Osteoblast (primary cell): Measurements from ENCODE around the gene SDC1. TPM values are rescaled to one million over a fixed set of nuclear protein-coding genes. Genes with fewer than 3 reads are reported as not detected.

Experiments
- DNase-seq: peaks from one replicate; pipeline ENCODE4 v3.0.0; 2011; ENCODE audit warnings: low spot score, mixed read lengths; ENCODE audit not compliant: insufficient read length; ENCODE audit errors: missing footprints
- H2AFZ ChIP-seq: 2 replicates; pipeline ENCODE4 v1.6.0; 2011; ENCODE audit warnings: mild to moderate bottlenecking, low read length
- H3K27ac ChIP-seq: 2 replicates; pipeline ENCODE4 v1.5.1; 2011; ENCODE audit warnings: mild to moderate bottlenecking, low read depth, low read length, moderate library complexity
- H3K27me3 ChIP-seq: 2 replicates; pipeline ENCODE4 v1.6.0; 2012; ENCODE audit warnings: mild to moderate bottlenecking, control low read depth, inconsistent platforms, low read length, moderate library complexity; ENCODE audit not compliant: insufficient read depth
- H3K36me3 ChIP-seq: 2 replicates; pipeline ENCODE4 v1.5.1; 2011; ENCODE audit warnings: mild to moderate bottlenecking, low read length, control low read depth, moderate library complexity; ENCODE audit not compliant: insufficient read depth
- H3K4me1 ChIP-seq: 2 replicates; pipeline ENCODE4 v1.5.1; 2011; ENCODE audit warnings: mild to moderate bottlenecking, low read length, control low read depth, moderate library complexity; ENCODE audit not compliant: insufficient read depth
- H3K4me2 ChIP-seq: 2 replicates; pipeline ENCODE4 v1.6.0; 2011; ENCODE audit warnings: mild to moderate bottlenecking, low read length; ENCODE audit not compliant: insufficient read depth
- H3K4me3 ChIP-seq: fragments of 200-600 bp; sonication (generic); 3 replicates; pipeline ENCODE4 v1.5.1; 2012; ENCODE audit warnings: mild to moderate bottlenecking, low read length, inconsistent platforms; ENCODE audit not compliant: insufficient read depth
- H3K79me2 ChIP-seq: 2 replicates; pipeline ENCODE4 v1.6.0; 2012; ENCODE audit warnings: mild to moderate bottlenecking, low read length, control low read depth, inconsistent platforms; ENCODE audit not compliant: insufficient read depth
- H3K9me3 ChIP-seq: 2 replicates; pipeline ENCODE4 v1.5.1; 2011; ENCODE audit warnings: low read depth, low read length, control low read depth
- H4K20me1 ChIP-seq: 2 replicates; pipeline ENCODE4 v1.6.0; 2012; ENCODE audit warnings: mild to moderate bottlenecking, low read length, control low read depth; ENCODE audit not compliant: insufficient read depth
- CTCF ChIP-seq: IDR thresholded peaks from 2 replicates; pipeline ENCODE4 v1.5.1; 2011; ENCODE audit warnings: mild to moderate bottlenecking, low read depth, low read length, moderate library complexity; ENCODE audit errors: extremely low read depth
- total RNA-seq: library from RNA; depleted of rRNA; stranded (reverse); fragments of >200 nt; gene quantifications from 2 replicates; pipeline ENCODE4 v1.2.3, GENCODE V29; 2012

SDC1 gene
- total RNA-seq, 1 donor: 7.6 TPM

- Histone ChIP-seq H3K79me2 (no peaks in the 10 kb centered on the region), H3K36me3 (no peaks in the 10 kb centered on the region), H4K20me1 (no peaks in the 10 kb centered on the region), H3K27ac (no peak overlapping the region), H3K4me3 (no peak overlapping the region), H3K4me2 (no peak overlapping the region), H3K9me3 (no peaks in the 10 kb centered on the region), H2AFZ (no peak overlapping the region), H3K4me1 (peaks cover 3% of the 10 kb centered on the region), H3K27me3 (no peaks in the 10 kb centered on the region)
- DNase-seq: no peak
- TF ChIP-seq CTCF: no peak
Observed at GRCh38 chr2:20203521-20204225, 21.3 kb downstream of the SDC1 start.

GRCh38 chr2:20203072-20203471 lies 21.9 kb downstream of the SDC1 start:
- no peaks in the 10 kb centered on the region for H3K79me2 ChIP-seq
- no peak overlapping the region for H3K27ac ChIP-seq
- DNase-seq: no peak
- H3K4me1 ChIP-seq: no peaks in the 10 kb centered on the region
- H4K20me1 ChIP-seq: no peaks in the 10 kb centered on the region
- H3K4me2 ChIP-seq: no peak overlapping the region
- TF ChIP-seq CTCF: no peak
- no peaks in the 10 kb centered on the region for H3K27me3 ChIP-seq
- H2AFZ ChIP-seq: no peak overlapping the region
- no peaks in the 10 kb centered on the region for H3K36me3 ChIP-seq
- no peaks in the 10 kb centered on the region for H3K9me3 ChIP-seq
- no peak overlapping the region for H3K4me3 ChIP-seq

- Histone ChIP-seq H3K27me3 (no peaks in the 10 kb centered on the region), H4K20me1 (no peaks in the 10 kb centered on the region), H2AFZ (no peak overlapping the region), H3K4me1 (no peaks in the 10 kb centered on the region), H3K4me3 (no peak overlapping the region), H3K36me3 (no peaks in the 10 kb centered on the region), H3K79me2 (no peaks in the 10 kb centered on the region), H3K9me3 (no peaks in the 10 kb centered on the region), H3K4me2 (no peak overlapping the region), H3K27ac (no peak overlapping the region)
- DNase-seq: no peak
- TF ChIP-seq CTCF: no peak
Observed at GRCh38 chr2:20201671-20202070, 23.3 kb downstream of the SDC1 start.

DNA sequence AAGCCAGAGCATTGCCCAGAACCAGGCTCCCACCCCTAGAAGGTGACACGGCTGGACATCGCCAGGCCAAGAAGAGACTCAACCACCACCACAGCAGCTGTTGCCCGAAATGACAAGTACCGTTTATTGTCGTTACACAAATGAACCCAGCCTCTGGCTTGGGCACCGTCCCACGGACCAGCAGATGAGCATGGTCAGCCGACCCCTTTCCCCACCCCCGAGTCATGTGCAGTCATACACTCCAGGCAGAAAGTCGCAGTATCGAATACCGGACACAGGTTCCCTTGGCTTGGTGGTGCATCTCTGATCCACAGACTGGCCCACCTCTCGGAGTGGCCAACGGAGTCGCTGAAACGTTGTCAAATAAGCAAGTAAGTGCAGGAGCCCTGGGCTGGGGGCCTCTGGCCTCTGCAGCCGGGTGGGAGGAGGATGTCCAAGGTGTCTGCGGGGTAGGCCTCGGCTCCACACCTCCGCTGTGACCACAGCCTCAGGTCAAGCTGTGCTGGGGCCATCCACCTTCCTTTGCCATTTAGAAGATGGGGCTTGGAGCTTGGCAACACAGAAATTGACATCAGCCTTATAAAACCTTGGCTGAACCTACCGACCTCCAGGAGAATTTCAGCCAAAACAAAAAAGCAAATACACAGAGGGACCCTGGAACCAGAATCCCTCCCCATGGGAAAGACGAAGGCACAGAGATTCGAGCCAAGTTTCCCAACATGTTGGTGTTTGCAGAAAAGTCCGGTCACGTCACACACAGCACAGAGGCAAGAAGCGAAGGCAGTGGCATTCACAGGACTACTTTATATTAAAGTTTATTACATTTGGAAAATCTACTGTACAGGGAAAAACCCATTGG lies 24.0 kb downstream of the SDC1 start:
- Histone ChIP-seq H3K36me3 (no peaks in the 10 kb centered on the region), H3K4me1 (no peaks in the 10 kb centered on the region), H3K27me3 (no peaks in the 10 kb centered on the region), H3K4me3 (no peak overlapping the region), H3K4me2 (no peak overlapping the region), H3K27ac (no peak overlapping the region), H3K9me3 (no peaks in the 10 kb centered on the region), H3K79me2 (no peaks in the 10 kb centered on the region), H2AFZ (no peak overlapping the region), H4K20me1 (no peaks in the 10 kb centered on the region)
- no peak for DNase-seq
- TF ChIP-seq CTCF: no peak
